Measurements from ENCODE around the gene SMU1.

SMU1 gene

DNA sequence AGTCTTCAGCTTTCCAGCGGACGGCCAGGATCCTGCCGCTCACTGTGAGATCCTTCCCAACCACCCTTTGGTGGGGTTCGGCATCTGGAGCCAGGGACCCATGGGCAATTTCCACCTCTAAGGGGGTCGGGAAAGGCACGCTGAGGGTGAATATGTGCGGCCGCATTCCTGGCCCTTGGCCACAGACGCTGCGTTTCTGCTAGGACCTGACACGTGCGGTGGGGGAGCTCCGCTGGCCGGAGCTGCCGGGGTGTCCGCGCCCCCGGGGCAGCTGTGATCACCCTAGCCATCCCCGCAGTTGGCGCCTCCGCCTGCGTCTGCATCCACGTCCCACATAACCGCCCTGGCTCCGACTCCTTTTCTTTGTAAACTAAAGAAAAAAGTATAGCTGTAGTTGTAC, 56.7 kb downstream of the SMU1 start:
- H3K4me3 ChIP-seq (replicated peaks; ENCODE audit: low read depth, low read length): no peak overlapping the region
- TF ChIP-seq, protein P1, sequence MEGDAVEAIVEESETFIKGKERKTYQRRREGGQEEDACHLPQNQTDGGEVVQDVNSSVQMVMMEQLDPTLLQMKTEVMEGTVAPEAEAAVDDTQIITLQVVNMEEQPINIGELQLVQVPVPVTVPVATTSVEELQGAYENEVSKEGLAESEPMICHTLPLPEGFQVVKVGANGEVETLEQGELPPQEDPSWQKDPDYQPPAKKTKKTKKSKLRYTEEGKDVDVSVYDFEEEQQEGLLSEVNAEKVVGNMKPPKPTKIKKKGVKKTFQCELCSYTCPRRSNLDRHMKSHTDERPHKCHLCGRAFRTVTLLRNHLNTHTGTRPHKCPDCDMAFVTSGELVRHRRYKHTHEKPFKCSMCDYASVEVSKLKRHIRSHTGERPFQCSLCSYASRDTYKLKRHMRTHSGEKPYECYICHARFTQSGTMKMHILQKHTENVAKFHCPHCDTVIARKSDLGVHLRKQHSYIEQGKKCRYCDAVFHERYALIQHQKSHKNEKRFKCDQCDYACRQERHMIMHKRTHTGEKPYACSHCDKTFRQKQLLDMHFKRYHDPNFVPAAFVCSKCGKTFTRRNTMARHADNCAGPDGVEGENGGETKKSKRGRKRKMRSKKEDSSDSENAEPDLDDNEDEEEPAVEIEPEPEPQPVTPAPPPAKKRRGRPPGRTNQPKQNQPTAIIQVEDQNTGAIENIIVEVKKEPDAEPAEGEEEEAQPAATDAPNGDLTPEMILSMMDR (IDR thresholded peaks at IDR 0.05; ENCODE audit: low read length, missing control alignments): no peak
- no peak for DNase-seq (ENCODE audit: low read depth)

DNA sequence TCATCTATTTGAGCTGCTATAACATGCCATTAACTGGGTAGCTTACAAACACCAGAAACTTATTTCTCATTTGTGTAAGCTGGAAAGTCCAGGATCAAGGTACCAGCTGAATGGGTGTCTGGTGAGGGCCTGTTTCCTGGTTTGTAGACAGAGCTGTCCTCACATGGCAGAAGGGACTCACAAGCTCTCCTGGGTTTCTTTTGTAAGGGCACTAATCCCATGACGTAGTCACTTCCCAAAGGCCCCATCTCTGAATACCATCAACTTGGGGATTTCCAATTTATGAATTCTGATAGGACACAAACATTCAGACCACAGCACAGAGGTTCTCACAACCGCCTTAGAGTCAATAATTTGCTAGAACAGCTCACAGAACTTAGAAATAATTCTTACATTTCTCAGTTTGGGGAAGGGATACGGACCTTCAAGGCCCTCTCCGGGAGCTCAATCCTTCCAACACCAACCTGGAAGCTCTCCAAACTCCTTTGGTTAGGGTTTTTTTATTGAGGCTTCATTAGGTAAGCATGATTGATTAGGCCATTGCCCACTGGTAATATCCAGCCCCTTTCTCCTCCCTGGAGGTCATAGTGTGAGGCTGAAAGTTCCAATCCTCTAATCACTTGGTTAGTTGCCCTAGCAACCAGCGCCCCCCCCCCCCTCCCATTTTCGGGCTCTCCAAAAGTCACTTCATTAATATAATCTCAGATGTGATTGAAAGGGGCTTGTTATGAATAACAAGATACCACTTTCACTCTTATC, 59.0 kb downstream of the SMU1 start:
- H3K4me3 ChIP-seq (replicated peaks; ENCODE audit: low read depth, low read length): no peak overlapping the region
- no peak for DNase-seq (ENCODE audit: low read depth)
- TF ChIP-seq, protein P1 (IDR thresholded peaks at IDR 0.05; ENCODE audit: low read length, missing control alignments): no peak

DNA sequence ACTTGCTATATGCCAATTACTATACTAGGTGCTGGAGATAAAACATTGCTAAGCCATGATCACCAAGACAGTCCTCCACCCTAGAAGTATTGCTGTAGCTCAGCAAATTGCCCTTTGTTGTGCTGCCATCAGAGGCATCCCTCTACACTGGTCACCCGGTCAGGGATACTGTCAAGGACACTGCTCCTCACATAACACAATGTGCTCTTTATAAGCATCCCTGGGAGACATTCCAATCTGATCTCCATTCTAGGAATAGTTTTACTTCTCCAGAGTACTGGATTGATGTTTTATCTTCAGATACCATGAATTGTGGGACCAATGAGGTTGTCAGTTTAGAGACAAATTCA, 61.8 kb downstream of the SMU1 start:
- TF ChIP-seq, protein P1 (IDR thresholded peaks at IDR 0.05; ENCODE audit: low read length, missing control alignments): no peak
- DNase-seq (ENCODE audit: low read depth): no peak
- no peak overlapping the region for H3K4me3 ChIP-seq (replicated peaks; ENCODE audit: low read depth, low read length)

DNA sequence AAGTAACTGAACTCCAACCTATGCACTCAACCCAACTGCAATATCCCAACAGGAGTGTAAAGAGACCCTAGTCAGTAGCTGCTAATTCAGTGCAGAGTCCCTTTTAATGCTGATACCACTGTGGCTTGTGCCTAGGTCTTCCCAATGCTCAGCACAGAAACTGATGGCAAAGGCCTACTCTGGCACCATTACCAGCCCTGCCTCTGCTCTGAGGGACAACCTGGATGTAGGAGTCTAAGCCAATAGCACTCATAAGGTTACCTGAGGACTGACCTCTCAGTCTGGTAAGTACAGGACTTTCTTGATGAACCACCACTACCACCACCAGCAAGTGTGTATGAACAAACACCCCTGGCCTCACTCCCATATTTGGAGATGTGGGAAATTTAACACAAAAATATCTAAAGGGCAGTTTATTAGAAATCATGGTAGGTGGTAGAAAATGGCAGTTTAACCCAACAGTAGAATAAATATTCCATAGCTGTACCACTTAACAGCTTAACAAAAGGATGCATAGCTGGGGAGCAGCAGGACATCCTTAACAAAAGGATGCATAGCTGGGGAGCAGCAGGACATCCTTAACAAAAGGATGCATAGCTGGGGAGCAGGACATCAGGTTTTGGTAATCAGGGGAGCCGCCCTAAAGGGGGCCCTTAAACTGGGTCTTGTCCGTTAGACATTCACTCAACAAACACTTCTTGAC, 62.4 kb downstream of the SMU1 start:
- no peak for DNase-seq (ENCODE audit: low read depth)
- TF ChIP-seq, protein P1 (IDR thresholded peaks at IDR 0.05; ENCODE audit: low read length, missing control alignments): no peak
- H3K4me3 ChIP-seq (replicated peaks; ENCODE audit: low read depth, low read length): no peak overlapping the region

DNA sequence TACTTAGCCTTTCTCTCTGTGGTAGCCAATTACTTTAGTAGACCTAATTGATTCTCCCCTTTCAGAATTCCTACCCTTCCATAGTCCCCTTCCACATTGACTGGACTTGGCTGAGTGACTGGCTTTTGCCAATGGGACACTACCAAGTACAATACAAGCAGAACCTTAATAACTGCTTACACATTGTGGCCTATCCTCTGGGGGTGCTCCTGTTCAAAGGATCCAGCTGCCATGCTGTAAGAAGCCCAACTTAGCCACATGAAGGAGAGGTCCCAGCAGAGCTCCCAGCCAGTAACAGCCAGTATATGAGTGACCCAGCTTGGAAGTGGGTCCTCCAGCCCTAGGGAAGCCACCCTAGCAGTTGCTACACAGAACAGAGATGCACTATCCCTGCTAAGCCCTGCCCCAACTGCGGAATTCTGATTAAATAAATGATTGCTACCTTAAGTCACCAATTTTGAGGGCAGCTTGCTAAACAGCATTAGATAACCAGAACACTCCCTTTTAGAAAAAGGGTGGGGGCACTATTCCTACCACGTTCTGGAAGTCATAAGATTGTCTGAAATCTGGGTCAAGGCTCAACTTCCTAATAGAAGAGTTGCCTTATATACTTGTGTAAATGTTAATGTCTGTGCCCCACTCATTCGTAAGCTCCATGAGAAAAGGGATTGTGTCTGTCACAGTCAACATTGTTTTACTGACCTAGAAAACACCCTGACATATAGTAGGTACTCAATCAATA, 64.0 kb downstream of the SMU1 start:
- no peak for DNase-seq (ENCODE audit: low read depth)
- TF ChIP-seq, protein P1 (IDR thresholded peaks at IDR 0.05; ENCODE audit: low read length, missing control alignments): no peak
- H3K4me3 ChIP-seq (replicated peaks; ENCODE audit: low read depth, low read length): no peak overlapping the region

DNA sequence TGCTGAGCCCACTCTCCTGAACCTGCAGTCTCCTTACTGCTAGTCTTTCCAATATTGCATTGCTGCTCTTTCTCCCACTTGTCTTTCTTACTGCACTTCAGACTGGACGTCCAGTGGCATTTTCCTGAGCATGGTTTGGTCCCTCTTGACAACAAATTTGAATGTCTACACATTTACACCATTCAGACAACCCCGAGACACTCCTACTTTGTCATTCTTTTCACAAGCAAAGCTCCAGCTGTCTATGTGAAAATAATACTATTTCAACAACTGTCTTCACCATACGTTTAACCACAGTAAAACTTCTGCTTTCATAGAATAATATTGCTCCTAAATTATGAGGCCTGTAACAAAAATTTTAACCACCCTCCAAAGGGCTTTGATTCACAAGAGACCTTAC, 64.6 kb downstream of the SMU1 start:
- H3K4me3 ChIP-seq (replicated peaks; ENCODE audit: low read depth, low read length): no peak overlapping the region
- DNase-seq (ENCODE audit: low read depth): no peak
- TF ChIP-seq, protein P1 (IDR thresholded peaks at IDR 0.05; ENCODE audit: low read length, missing control alignments): no peak

Measured in fibroblast of pulmonary artery (primary cell).